GM12892 (cell line): ENCODE data around the gene ABCB8.
"Not testable (repeated sequence)": the region's sequence is repeated elsewhere in the genome, so short reads cannot be mapped to it uniquely, and the experiment has no call there.

ENCODE experiments used
- DNase-seq: peaks from one replicate; pipeline ENCODE4 v3.0.0; 2011; ENCODE audit not compliant: insufficient read length
- FAIRE-seq: peaks from 2 replicates; lab custom pipeline; 2011; peaks lifted over from hg19 to GRCh38; lab: Jason Lieb, UNC
- POLR2A ChIP-seq: IDR thresholded peaks from 2 replicates; pipeline ENCODE4 v1.6.1; 2011; ENCODE audit warnings: low read depth, low read length, control low read depth
- POLR2AphosphoS5 ChIP-seq: IDR thresholded peaks from 2 replicates; pipeline ENCODE4 v1.6.1; 2011; ENCODE audit warnings: low read depth, low read length, control low read depth
- TAF1 ChIP-seq: IDR thresholded peaks from 2 replicates; pipeline ENCODE4 v1.6.1; 2011; ENCODE audit warnings: low read depth, mild to moderate bottlenecking, control low read depth, low read length, borderline replicate concordance

The ABCB8 gene

GRCh38 chr7:151031011-151031410, 2.8 kb downstream of the ABCB8 start:
- FAIRE-seq (no peak), DNase-seq (no peak)
- TF ChIP-seq POLR2AphosphoS5 (no peak), POLR2A (no peak), TAF1 (no peak)

GRCh38 chr7:151032936-151033863, 5.0 kb downstream of the ABCB8 start:
- no peak for DNase-seq
- no peak for FAIRE-seq
- TF ChIP-seq POLR2AphosphoS5 = no peak
- no peak for TF ChIP-seq POLR2A
- TF ChIP-seq TAF1 = no peak

- TF ChIP-seq POLR2A (no peak), TAF1 (no peak), POLR2AphosphoS5 (no peak)
- FAIRE-seq = no peak
- DNase-seq = no peak
These were observed 5.6 kb downstream of the ABCB8 start for GRCh38 chr7:151033864-151034249.

- FAIRE-seq (no peak), DNase-seq (no peak)
- no peak for TF ChIP-seq POLR2A
- no peak for TF ChIP-seq POLR2AphosphoS5
- TF ChIP-seq TAF1 = no peak
These were observed 6.2 kb downstream of the ABCB8 start for GRCh38 chr7:151034312-151035025.

GRCh38 chr7:151035026-151035717, 6.9 kb downstream of the ABCB8 start:
- no peak for FAIRE-seq
- no peak for DNase-seq
- no peak for TF ChIP-seq TAF1
- TF ChIP-seq POLR2AphosphoS5 = no peak
- no peak for TF ChIP-seq POLR2A

- DNase-seq (no peak), FAIRE-seq (no peak)
- no peak for TF ChIP-seq TAF1
- TF ChIP-seq POLR2A = no peak
- no peak for TF ChIP-seq POLR2AphosphoS5
These were observed 7.7 kb downstream of the ABCB8 start for GRCh38 chr7:151035902-151036301.

- TF ChIP-seq TAF1 = no peak
- TF ChIP-seq POLR2AphosphoS5 = no peak
- TF ChIP-seq POLR2A = no peak
- DNase-seq (no peak), FAIRE-seq (no peak)
These were observed 10.9 kb downstream of the ABCB8 start for GRCh38 chr7:151038951-151039849.

- FAIRE-seq (no peak), DNase-seq (no peak)
- no peak for TF ChIP-seq POLR2AphosphoS5
- no peak for TF ChIP-seq POLR2A
These were observed 11.7 kb downstream of the ABCB8 start for GRCh38 chr7:151039850-151040548.

GRCh38 chr7:151040616-151041375, 12.5 kb downstream of the ABCB8 start:
- TF ChIP-seq TAF1 (no peak), POLR2A (no peak), POLR2AphosphoS5 (no peak)
- FAIRE-seq = no peak

GRCh38 chr7:151043449-151043848, 15.2 kb downstream of the ABCB8 start:
- not testable (repeated sequence) for FAIRE-seq, DNase-seq

More at GRCh38 chr7:151040616-151041375, 12.5 kb downstream of the ABCB8 start:
- no peak for DNase-seq
